ENCODE measurements around the gene PAPSS2.

GRCh38 chr10:87634311-87634710 is 25.4 kb upstream of the PAPSS2 start:
- no peak for TF ChIP-seq POLR2A (IDR thresholded peaks at IDR 0.05)
- TF ChIP-seq, protein P1, sequence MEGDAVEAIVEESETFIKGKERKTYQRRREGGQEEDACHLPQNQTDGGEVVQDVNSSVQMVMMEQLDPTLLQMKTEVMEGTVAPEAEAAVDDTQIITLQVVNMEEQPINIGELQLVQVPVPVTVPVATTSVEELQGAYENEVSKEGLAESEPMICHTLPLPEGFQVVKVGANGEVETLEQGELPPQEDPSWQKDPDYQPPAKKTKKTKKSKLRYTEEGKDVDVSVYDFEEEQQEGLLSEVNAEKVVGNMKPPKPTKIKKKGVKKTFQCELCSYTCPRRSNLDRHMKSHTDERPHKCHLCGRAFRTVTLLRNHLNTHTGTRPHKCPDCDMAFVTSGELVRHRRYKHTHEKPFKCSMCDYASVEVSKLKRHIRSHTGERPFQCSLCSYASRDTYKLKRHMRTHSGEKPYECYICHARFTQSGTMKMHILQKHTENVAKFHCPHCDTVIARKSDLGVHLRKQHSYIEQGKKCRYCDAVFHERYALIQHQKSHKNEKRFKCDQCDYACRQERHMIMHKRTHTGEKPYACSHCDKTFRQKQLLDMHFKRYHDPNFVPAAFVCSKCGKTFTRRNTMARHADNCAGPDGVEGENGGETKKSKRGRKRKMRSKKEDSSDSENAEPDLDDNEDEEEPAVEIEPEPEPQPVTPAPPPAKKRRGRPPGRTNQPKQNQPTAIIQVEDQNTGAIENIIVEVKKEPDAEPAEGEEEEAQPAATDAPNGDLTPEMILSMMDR (IDR thresholded peaks at IDR 0.05) = no peak
- no peak for TF ChIP-seq POLR2AphosphoS5 (IDR thresholded peaks at IDR 0.05)

Measured in sigmoid colon (tissue), 4 donors.